HG03066 (cell line): Measurements from ENCODE around the gene PPFIA4.

Experiments
- ATAC-seq: cut with Tn5 transposase; IDR thresholded peaks from one replicate; pipeline ENCODE4 v1.9.1; 2021; ENCODE audit warnings: low read depth; ENCODE audit not compliant: unreplicated experiment

PPFIA4 gene

DNA sequence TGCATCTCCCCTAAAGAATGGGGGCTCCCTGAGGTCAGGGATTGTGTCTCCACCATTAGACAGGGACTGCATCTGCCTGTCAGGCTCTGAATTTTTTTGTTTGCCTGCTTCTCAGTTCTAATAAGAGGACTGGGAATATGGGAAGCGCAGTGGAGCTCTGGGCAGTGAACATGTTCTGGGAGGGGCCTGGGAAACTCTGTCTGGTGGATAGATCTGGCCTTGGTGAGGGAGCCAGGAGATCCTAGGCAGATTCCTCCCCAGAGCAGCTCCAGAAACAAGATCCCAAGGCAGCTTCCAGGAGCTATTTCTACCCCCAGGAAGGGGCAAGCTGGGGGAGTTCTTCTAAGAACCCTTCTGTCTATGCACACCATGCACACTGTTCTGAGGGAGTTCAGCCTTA, 72.2 kb downstream of the PPFIA4 start:
- no peak for ATAC-seq

DNA sequence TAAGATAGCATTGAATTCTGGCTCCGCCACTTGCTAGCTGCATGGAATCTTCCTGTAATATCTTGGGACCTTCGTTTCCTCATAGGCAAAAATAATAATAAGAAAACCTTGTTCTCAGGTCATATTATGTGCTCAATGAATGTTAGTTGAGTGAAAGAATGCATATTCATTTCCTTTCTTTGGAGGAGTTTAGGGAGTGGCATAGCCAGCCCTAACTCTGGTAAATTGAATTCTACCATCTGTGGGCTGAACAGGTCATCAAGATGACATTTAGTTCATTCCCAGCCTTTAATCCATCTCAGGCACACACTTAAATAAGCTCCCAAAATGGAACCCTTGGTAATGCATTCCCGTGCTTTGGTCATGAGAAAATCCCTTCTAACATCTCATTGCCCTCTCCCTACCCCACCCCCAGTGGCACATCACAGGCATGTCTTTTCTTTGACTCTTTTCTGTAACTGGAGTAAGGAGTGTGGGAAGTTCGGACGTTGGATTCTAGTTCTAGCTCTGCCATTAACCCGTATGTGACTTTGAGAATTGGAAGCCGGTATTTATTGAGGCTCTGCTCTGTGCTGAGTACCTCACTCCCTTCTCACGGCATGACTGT, 72.7 kb downstream of the PPFIA4 start:
- no peak for ATAC-seq

DNA sequence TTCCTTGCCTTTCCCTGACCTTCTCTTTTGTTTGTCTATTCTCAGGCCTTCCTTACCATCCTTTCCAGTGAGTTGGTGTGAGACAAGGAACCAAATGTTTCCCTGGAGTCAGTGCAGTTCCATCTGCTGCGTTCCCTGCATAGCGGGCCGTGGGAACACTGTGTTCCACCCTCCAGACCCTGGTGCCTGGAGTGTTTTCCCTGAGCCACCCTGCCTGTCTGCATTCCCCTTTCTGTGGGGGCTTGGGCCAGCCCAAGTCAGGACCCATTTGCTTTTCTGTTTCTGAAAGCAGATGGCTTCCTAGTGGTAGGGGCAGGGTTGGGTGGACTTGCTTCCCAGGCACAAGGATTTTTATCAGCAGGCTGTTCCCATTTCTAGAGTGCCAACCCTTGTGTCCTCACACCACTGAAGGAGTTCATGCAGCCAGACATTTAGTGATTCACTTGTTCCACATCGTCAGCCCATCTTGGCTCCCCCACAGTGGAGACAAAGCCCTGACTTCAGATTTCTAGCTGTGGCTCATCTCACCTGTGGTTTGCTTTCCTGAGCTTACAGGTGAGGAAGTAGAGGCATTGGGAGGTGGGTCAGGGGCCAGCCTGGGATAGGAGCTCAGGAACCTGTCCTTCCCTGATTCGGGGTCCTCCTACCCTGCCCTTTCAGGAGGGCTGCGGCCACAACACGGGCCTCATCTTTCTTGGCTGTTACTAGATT, 73.7 kb downstream of the PPFIA4 start:
- no peak for ATAC-seq

DNA sequence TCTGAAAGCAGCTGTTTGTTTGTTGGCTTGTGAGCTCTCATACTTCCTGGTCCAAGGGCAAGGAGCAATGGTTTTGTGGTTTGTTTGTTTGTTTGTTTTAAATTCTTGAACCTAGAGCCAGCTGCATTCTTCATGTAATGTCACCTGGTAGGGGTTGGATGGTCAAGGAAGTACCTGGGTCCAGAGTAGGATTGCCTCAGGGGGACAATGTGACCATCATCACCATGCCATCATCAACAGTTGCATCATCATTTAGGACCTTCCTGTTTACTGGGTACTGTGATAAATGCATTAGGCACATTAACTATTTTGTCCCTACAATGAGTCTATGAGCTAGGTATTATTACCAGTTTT, 74.2 kb downstream of the PPFIA4 start:
- ATAC-seq, result no peak

DNA sequence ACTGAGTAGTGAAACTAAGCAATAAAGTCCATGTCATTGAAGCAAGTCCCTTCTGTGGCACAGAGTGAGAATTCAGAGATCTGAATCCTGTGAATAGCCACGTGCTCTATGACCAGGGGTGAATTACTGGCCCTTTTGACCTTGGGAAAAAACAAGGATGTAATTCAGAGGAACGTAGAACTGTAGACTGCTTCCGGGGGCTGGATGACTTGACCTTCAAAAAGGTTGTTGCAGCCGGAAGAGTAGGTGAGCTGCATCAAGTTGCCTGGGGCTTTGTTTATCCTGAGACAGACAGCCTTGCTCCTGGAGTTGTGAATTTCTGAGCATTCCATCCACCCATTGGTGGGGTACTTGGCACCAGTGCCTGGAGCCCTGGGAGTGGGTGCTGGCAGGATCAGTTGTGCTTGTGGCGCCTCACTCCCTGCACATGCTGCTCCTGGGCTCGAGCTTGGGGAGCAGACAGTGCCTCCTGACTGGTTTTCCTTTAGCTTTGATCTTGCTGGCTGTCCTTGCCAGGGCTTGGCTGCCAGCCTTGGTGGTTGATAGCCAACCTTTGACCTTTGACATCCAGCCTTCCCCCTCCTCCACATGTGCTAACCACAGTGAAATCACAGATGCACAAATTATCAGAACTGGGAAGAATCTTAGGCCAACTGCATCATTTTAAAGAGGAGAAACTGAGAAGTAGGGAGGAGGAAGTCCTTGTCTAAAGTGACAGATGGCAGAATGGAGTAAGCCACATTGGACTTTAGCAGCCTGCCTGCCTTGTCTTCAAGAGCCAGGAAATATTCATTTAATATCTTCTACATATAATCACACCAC, 75.7 kb downstream of the PPFIA4 start:
- ATAC-seq, result no peak

DNA sequence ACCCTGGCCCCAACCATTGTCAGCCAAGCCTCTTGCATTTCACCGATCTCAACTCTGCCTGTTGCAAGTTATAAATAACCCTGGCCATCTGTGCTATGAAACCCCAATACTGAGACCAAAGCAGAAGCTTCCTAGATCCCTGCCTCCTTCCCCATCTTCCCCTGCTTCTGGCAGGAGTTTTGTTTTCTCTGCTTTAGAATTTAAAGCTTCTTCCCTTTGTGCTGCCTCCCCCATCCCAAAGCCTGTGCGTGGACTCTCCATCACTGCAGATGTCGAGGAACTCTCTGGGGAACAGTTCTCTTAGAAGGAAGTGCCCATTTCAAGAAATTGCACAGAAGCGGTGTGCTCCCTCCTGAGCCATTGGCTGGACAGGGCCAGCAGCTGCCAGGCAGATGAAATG, 76.9 kb downstream of the PPFIA4 start:
- ATAC-seq, result no peak

DNA sequence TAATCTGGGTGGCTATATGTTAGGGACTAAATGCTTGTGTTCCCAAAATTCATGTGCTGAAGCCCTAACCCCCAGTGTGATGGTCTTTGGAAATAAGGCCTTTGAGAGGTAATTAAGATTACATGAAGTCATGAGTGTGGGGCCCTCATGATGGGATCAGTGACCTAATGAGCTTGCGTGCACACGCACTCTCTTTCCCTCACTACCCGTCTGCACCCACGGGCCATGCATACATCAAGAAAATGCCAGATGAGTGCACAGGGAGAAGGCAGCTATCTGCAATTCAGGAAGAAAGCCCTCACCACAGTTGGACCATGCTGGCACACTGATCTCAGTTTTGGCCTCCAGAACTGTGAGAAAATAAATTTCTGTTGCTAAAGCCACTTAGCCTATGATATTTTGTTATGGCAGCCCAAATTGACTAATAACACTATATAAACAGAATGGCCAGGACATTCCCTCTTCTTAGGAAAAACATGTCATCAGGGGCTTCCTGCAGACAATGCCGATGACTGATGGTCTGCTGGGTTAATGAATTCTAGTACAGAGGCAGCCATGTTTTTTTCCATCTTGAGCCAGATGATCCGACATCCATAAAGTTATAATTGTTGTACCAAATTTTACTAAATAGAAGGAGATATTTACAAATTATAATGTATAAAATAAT, 77.7 kb downstream of the PPFIA4 start:
- no peak for ATAC-seq

GRCh38 chr1:203104789-203105390, 78.6 kb downstream of the PPFIA4 start:
- no peak for ATAC-seq

- ATAC-seq, result no peak
These were observed 86.2 kb downstream of the PPFIA4 start for GRCh38 chr1:203112475-203112874.

DNA sequence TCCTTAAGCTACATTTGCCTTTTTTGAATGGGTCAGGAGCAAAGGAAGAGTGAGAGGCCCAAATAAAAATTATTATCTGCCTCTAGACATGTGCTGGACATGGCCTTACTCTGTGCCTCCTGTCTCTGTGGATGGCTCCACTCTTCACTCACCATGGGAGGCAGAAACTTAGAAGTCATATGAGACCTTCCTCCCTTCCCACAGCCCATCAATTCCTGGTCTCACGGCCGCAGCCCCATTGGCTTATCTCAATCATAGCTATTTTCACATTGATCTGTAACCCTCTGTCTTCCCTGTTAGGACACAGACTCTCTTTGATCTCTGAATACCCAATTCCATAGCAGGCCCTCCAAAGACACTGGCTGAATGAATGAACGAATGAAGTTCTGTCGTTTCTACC, 87.0 kb downstream of the PPFIA4 start:
- ATAC-seq, result no peak

DNA sequence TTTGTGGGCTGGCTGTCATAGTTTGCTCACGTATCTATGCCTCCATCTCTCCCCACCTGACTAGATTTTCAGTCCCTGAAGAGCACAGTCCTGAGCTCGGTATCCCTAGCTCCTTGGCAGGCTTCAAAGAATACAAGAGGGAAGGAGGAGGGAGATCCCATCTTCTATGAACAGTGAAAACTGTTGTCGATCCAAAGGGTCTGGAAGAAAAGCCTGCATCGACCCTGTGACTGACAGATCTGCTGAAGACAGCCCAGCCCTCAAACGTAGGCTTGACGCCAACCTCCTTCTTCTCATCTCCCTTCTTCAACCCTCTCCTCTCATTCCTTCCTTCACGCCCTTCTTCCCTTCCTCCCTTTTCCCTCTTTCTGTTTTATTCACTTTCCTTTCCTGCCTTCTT, 87.9 kb downstream of the PPFIA4 start:
- no peak for ATAC-seq

- no peak for ATAC-seq
These were observed 90.0 kb downstream of the PPFIA4 start for GRCh38 chr1:203116091-203116820.

- ATAC-seq, result no peak
These were observed 91.6 kb downstream of the PPFIA4 start for GRCh38 chr1:203117611-203118575.

GRCh38 chr1:203120325-203121153, 94.2 kb downstream of the PPFIA4 start:
- ATAC-seq, result no peak

DNA sequence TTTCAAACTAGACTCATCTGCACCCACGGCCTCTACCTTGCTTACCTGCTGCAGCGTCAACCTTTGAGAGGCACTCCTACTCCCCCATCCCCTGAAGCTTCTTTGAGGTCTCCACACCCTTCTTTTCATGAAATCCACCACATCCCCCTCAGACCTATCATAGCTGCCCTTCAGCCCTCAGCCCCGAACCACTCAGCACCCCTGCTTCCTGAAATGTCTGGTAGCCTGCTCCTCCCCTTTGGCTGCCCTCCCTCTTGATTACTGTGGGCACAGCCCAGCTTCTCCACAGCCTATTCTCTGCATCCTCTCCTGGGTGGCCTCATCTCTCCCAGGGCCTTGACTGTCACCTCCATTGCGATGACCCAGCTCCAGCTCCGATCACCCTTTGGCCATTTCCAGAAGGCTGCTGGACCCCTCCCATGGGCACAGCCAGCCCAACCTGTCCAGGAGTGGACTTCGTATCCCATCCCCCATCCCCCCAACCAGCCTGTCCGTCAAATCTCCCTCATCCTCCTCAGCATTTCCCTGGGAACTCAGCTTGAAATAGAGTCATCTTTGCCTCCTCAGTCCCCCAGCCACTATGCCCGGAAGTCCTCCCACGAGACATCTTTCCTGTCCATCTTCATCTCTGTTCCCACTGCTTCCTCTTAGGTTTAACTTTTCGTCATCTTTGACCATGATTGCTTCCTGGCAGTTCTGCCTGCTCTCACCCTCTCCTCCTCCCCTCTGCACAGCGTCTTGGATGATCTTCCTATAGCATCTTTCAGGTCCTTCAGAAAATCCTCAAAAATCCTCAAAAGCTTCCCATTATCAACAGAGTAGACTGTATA, 95.1 kb downstream of the PPFIA4 start:
- ATAC-seq, result no peak

GRCh38 chr1:203122159-203122558, 95.9 kb downstream of the PPFIA4 start:
- ATAC-seq, result no peak

- no peak for ATAC-seq
These were observed 97.7 kb downstream of the PPFIA4 start for GRCh38 chr1:203124011-203124410.
